Kidney (tissue), 14 donors: Measurements from ENCODE around the gene ITIH4. TPM values are rescaled to one million over a fixed set of nuclear protein-coding genes. Genes with fewer than 3 reads are reported as not detected.

Experiments used
- DNase-seq, 5 donors: peaks; one replicate each; pipeline ENCODE4 v3.0.0-alpha.2; 2013 to 2020
- FAIRE-seq: peaks from 2 replicates; lab custom pipeline; 2012; peaks lifted over from hg19 to GRCh38; lab: Jason Lieb, UNC
- H3K27ac ChIP-seq, 2 donors: one replicate each; pipeline ENCODE4 v1.7.0; 2013; ENCODE audit warnings: low read depth in 2 of 2, low read length in 2 of 2, inconsistent platforms in 1 of 2
- H3K27me3 ChIP-seq: one replicate; pipeline ENCODE4 v1.7.1; 2013; ENCODE audit warnings: low read length, inconsistent platforms; ENCODE audit not compliant: control insufficient read depth, insufficient read depth
- H3K36me3 ChIP-seq, 3 donors: one replicate each; pipeline versions ENCODE4 v1.7.0 to v1.7.1; 2013; ENCODE audit warnings: low read length in 3 of 3, control low read depth in 1 of 3, inconsistent platforms in 1 of 3; ENCODE audit not compliant: insufficient read depth in 3 of 3, control insufficient read depth in 2 of 3
- H3K4me1 ChIP-seq, 3 donors: one replicate each; pipeline versions ENCODE4 v1.7.0 to v1.7.1; 2013; ENCODE audit warnings: low read length in 3 of 3, inconsistent platforms in 1 of 3, low read depth in 1 of 3; ENCODE audit not compliant: control insufficient read depth in 2 of 3, insufficient read depth in 2 of 3
- H3K4me3 ChIP-seq, 3 donors: one replicate each; pipeline versions ENCODE4 v1.7.0 to v1.8.1; 2013; ENCODE audit warnings: low read length in 3 of 3, control low read depth in 1 of 3, inconsistent platforms in 1 of 3
- H3K9ac ChIP-seq, 3 donors: one replicate each; pipeline versions ENCODE4 v1.7.0 to v1.7.1; 2013; ENCODE audit warnings: low read length in 3 of 3, control low read depth in 1 of 3, inconsistent platforms in 1 of 3
- H3K9me3 ChIP-seq, 3 donors: one replicate each; pipeline versions ENCODE4 v1.7.0 to v1.7.1; 2013; ENCODE audit warnings: low read length in 3 of 3, control low read depth in 1 of 3, inconsistent platforms in 1 of 3; ENCODE audit not compliant: control insufficient read depth in 2 of 3, insufficient read depth in 1 of 3
- intact Hi-C: fragments of 100-400 bp; cut with DNase I; formaldehyde crosslinking; loops from one replicate; pipeline ENCODE4 v1.11.1; 2022
- polyA plus RNA-seq: library from polyadenylated mRNA; stranded (reverse); fragments of 350-450 nt; fragmentation: Illumina TruSeq; extraction: RNeasy Lipid Tissue Mini Kit (QIAGEN cat#74804); gene quantifications from one replicate; pipeline ENCODE4 v1.2.3, GENCODE V29; 2014; ENCODE audit warnings: low read depth, low replicate concordance; ENCODE audit not compliant: insufficient read depth
- total RNA-seq: library from RNA; stranded (reverse); fragmentation: NEBNext Ultra II Directional; extraction: Animal tissue kit (Norgen Biotek cat#: 25700); gene quantifications from one replicate; pipeline ENCODE4 v1.2.1, GENCODE V29; 2021
- TF ChIP-seq, protein P1 (sequence below): IDR thresholded peaks from 3 replicates; pipeline ENCODE4 v1.5.1; 2012; ENCODE audit warnings: mild to moderate bottlenecking, moderate library complexity, borderline replicate concordance; ENCODE audit not compliant: insufficient read depth; ENCODE audit errors: extremely low read depth
- donor health status: control.
- donor health status: control.
- donor health status: control.
- donor health status: control.
- donor health status: control.
- donor health status: DM: yes; HTN: yes; CAD: no.
- donor health status: Normal renal cell carcinoma (clear cell type).

Gene ITIH4
- total and polyA plus RNA-seq, 2 donors from 2014 or later = 12.9 to 15.4 TPM

DNA sequence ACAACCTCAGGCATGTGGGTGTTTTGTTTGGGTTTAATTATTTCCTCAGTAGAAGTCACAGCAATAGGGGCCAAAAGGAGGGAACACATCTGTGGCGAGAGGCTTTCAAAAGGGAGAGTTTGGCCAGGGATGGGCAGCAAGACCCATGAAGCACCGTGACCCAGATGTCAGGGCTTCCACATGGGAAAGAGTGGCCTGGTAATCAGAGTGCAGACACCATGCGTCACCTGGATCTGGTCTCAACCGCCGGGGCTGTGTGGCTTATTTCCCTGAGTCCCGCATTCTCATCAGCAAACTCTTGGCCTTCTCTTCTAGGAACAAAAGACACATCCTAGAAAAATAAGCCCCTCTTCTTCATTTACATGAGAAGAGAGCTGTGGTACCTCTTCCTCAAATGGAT lies 16.8 kb upstream of the ITIH4 start:
- no peaks in the 10 kb centered on the region for H3K27me3 ChIP-seq
- FAIRE-seq (no peak), DNase-seq (peak in 1 of 5 donors; percentile 43)
- H3K4me3 ChIP-seq = no peak overlapping the region
- no peaks in the 10 kb centered on the region for H3K9me3 ChIP-seq
- no peak overlapping the region for H3K9ac ChIP-seq
- TF ChIP-seq, protein P1, sequence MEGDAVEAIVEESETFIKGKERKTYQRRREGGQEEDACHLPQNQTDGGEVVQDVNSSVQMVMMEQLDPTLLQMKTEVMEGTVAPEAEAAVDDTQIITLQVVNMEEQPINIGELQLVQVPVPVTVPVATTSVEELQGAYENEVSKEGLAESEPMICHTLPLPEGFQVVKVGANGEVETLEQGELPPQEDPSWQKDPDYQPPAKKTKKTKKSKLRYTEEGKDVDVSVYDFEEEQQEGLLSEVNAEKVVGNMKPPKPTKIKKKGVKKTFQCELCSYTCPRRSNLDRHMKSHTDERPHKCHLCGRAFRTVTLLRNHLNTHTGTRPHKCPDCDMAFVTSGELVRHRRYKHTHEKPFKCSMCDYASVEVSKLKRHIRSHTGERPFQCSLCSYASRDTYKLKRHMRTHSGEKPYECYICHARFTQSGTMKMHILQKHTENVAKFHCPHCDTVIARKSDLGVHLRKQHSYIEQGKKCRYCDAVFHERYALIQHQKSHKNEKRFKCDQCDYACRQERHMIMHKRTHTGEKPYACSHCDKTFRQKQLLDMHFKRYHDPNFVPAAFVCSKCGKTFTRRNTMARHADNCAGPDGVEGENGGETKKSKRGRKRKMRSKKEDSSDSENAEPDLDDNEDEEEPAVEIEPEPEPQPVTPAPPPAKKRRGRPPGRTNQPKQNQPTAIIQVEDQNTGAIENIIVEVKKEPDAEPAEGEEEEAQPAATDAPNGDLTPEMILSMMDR = no peak
- peaks cover 0 to 4% (median 0%) of the 10 kb centered on the region in 3 donors for H3K4me1 ChIP-seq
- H3K36me3 ChIP-seq = peaks cover 2 to 36% (median 20%) of the 10 kb centered on the region in 3 donors
- no peak overlapping the region for H3K27ac ChIP-seq
- intact Hi-C loops = no loop called here

DNA sequence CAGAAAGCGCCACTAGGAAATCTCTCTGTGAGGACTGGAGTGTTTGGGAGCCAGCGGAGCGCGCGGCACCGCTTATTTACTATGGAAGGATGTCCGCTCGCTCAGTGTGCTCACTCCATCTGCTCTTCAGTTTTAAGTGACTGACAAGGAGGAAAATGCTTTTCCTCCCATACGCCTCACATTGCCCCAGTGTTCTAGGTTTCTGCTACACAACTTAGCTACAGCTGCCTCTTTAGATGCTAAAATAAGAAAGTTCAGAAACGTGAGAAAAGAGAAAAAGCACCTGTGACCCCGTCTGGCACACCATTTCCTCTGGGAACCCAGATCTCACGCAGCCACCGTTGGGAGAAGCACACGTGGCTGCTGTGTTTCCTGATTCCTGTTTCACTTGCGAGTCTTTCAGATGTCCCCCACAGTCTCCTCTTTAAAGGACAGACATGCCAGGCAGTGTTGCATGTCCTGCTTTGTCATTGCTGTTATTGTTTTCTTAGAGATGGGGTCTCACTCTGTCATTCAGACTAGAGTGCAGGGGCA lies 16.0 kb upstream of the ITIH4 start:
- FAIRE-seq = no peak
- TF ChIP-seq, protein P1 = no peak
- intact Hi-C loops = no loop called here
- Histone ChIP-seq H3K27me3 (no peaks in the 10 kb centered on the region), H3K4me1 (peaks cover 0 to 4% (median 0%) of the 10 kb centered on the region in 3 donors), H3K9ac (no peak overlapping the region), H3K36me3 (peaks cover 0 to 36% (median 20%) of the 10 kb centered on the region in 3 donors), H3K4me3 (no peak overlapping the region), H3K9me3 (no peaks in the 10 kb centered on the region), H3K27ac (no peak overlapping the region)
- DNase-seq = peak in 3 of 5 donors; percentile 25 to 28 (median 28)

DNA sequence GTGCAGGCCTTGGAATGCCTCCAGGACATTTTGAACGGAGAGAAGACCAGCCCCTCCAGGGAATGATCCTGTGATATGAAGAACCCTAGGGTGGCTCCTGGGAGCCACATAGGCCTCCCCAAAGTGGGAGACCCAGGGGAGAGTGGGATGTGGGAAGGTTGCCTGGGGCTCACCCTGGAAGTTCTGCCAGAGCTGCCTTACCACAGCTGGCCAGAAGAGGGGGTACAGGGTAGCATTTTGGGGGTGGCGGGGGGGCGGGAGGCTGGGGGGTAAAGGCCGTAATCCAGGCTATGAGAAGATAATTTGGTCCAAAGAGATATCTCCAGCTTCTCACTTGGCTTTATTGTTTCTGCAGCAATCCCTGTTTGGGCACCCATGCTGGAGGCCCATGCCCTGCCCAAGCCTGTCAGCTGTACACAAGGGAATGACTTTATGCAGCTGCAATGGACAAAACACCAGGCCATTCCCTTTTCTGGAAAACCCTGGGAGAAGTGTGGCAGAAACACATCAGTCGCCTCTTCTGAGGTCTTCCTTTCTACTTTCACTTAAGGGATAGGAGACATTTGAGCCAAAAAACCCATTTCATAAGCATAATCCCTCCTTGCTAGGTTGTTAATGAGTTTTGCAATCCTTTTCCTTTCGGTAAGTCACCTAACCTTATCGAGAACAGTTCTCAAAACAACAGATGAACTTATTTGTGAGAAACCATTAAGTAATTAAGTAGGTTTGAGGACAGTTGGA lies 15.4 kb upstream of the ITIH4 start:
- Histone ChIP-seq H3K27ac (no peak overlapping the region), H3K9me3 (no peaks in the 10 kb centered on the region), H3K27me3 (no peaks in the 10 kb centered on the region), H3K4me1 (peaks cover 0 to 4% (median 0%) of the 10 kb centered on the region in 3 donors), H3K4me3 (no peak overlapping the region), H3K36me3 (peaks cover 0 to 35% (median 24%) of the 10 kb centered on the region in 3 donors), H3K9ac (no peak overlapping the region)
- TF ChIP-seq, protein P1 = no peak
- peak in 1 of 5 donors; percentile 29 for DNase-seq
- intact Hi-C loops = no loop called here
- FAIRE-seq = no peak
